NCI-H187 treated with DMSO at 0.1 percent for 48 hours (cell line): ENCODE results near the gene ZNF578.
"Not testable (repeated sequence)": the region's sequence is repeated elsewhere in the genome, so short reads cannot be mapped to it uniquely, and the experiment has no call there.

Experiments used
- DNase-seq: peaks from one replicate; lab custom pipeline; 2025; lab: John Stamatoyannopoulos, UW

The ZNF578 gene

GRCh38 chr19:52561611-52562010, 108.3 kb downstream of the ZNF578 start:
- DNase-seq = not testable (repeated sequence)
